Upper lobe of left lung (tissue), 4 donors: ENCODE measurements around the gene CMTM7.

Source experiments
- CTCF ChIP-seq, 6 experiments: fragments of 450-650 bp in 4 of 6; fragments of 200-600 bp in 2 of 6; sonication (generic) in 2 of 6; IDR thresholded peaks; one replicate each; pipeline ENCODE4 v1.5.1; 2016 to 2019; ENCODE audit warnings: antibody characterized with exemption in 6 of 6
- POLR2AphosphoS5 ChIP-seq, 2 donors: sonication (generic); formaldehyde crosslinking; IDR thresholded peaks; one replicate each; pipeline ENCODE4 v1.5.1; 2017; ENCODE audit warnings: antibody characterized with exemption in 2 of 2

DNA sequence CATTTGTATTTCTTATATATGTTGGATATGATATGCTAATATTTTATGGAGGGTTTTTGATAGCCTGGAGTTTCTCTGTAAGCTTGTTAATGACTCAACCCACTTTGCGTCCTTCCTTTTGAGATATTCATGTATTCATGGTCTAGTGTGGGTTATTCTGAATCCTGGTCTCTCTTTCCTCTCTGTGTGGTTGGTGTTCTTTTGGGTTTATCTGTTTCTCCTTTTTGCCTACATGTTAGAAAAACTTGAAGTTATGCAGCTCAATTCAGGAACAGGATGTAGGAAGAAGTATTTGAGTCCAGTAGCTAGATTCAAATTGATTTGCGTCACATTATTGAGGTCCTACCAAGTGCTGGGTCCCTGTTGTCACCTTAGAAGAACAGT, 28.1 kb downstream of the CMTM7 start:
- TF ChIP-seq CTCF (IDR thresholded peaks at IDR 0.05) (no peak), POLR2AphosphoS5 (IDR thresholded peaks at IDR 0.05) (no peak)
